Liver (tissue), 3 donors: Measurements from ENCODE around the gene FREM1.

ENCODE experiments used
- CTCF ChIP-seq: fragments of 150-350 bp; IDR thresholded peaks from 2 replicates; pipeline ENCODE4 v1.5.1; 2017; ENCODE audit warnings: improper control_type of control experiment, low read depth, low read length; ENCODE audit not compliant: missing input control
- FOXA1 ChIP-seq: IDR thresholded peaks from 2 replicates; pipeline ENCODE4 v1.6.1; 2016; ENCODE audit warnings: antibody characterized with exemption
- HNF4G ChIP-seq: IDR thresholded peaks from 2 replicates; pipeline ENCODE4 v1.6.1; 2016; ENCODE audit warnings: antibody characterized with exemption
- JUND ChIP-seq, 2 donors: IDR thresholded peaks; 2 replicates each; pipeline ENCODE4 v1.6.1; 2016; ENCODE audit warnings: antibody characterized with exemption in 2 of 2
- MAX ChIP-seq: IDR thresholded peaks from 2 replicates; pipeline ENCODE4 v1.6.1; 2016; ENCODE audit warnings: antibody characterized with exemption
- REST ChIP-seq: IDR thresholded peaks from 2 replicates; pipeline ENCODE4 v1.6.1; 2016; ENCODE audit warnings: antibody characterized with exemption, mild to moderate bottlenecking
- RXRA ChIP-seq, 2 donors: IDR thresholded peaks; 2 replicates each; pipeline ENCODE4 v1.6.1; 2017 to 2018; ENCODE audit warnings: antibody characterized with exemption in 2 of 2, mild to moderate bottlenecking in 1 of 2
- SP1 ChIP-seq: IDR thresholded peaks from 2 replicates; pipeline ENCODE4 v1.6.1; 2018; ENCODE audit warnings: antibody characterized with exemption, mild to moderate bottlenecking
- TAF1 ChIP-seq: conservative IDR thresholded peaks from 2 replicates; pipeline ENCODE4 v1.6.1; 2016; ENCODE audit warnings: antibody characterized with exemption, mild to moderate bottlenecking
- TF ChIP-seq, protein P1 (sequence below): IDR thresholded peaks from 2 replicates; pipeline ENCODE4 v1.6.1; 2016; ENCODE audit warnings: antibody characterized with exemption
- donor health status: healthy.
- donor health status: healthy.

GRCh38 chr9:14706530-14707140 is 203.6 kb downstream of the FREM1 start:
- TF ChIP-seq CTCF (no peak), REST (no peak), TAF1 (no peak), FOXA1 (no peak), MAX (no peak), JUND (IDR thresholded peaks at IDR 0.05) (no peak), RXRA (IDR thresholded peaks at IDR 0.05) (no peak), SP1 (no peak), HNF4G (no peak)
- TF ChIP-seq, protein P1, sequence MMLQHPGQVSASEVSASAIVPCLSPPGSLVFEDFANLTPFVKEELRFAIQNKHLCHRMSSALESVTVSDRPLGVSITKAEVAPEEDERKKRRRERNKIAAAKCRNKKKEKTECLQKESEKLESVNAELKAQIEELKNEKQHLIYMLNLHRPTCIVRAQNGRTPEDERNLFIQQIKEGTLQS = no peak
